CD4-positive, alpha-beta T cell treated with Interleukin-17A for 4 hours (primary cell): ENCODE measurements around the gene TPSB2.

Experiments used
- DNase-seq: peaks from one replicate; pipeline ENCODE4 v3.0.0-alpha.2; 2020; ENCODE audit warnings: mixed read lengths

The TPSB2 gene

GRCh38 chr16:1218930-1219611, 10.9 kb downstream of the TPSB2 start:
- DNase-seq: no peak

- no peak for DNase-seq
Observed at GRCh38 chr16:1218061-1218929, 11.7 kb downstream of the TPSB2 start.

GRCh38 chr16:1217526-1217925, 12.5 kb downstream of the TPSB2 start:
- no peak for DNase-seq

- DNase-seq: no peak
Observed at GRCh38 chr16:1216681-1217400, 13.1 kb downstream of the TPSB2 start.

- no peak for DNase-seq
Observed at GRCh38 chr16:1216296-1216619, 13.7 kb downstream of the TPSB2 start.

GRCh38 chr16:1215574-1216295, 14.2 kb downstream of the TPSB2 start:
- no peak for DNase-seq

- DNase-seq: no peak
Observed at GRCh38 chr16:1214719-1215118, 15.3 kb downstream of the TPSB2 start.

GRCh38 chr16:1213796-1214372, 16.1 kb downstream of the TPSB2 start:
- no peak for DNase-seq

GRCh38 chr16:1213231-1213630, 16.8 kb downstream of the TPSB2 start:
- no peak for DNase-seq

- DNase-seq: no peak
Observed at GRCh38 chr16:1212616-1213194, 17.3 kb downstream of the TPSB2 start.

GRCh38 chr16:1211451-1212268, 18.3 kb downstream of the TPSB2 start:
- no peak for DNase-seq

GRCh38 chr16:1210461-1210860, 19.5 kb downstream of the TPSB2 start:
- no peak for DNase-seq

- no peak for DNase-seq
Observed at GRCh38 chr16:1209081-1209480, 20.9 kb downstream of the TPSB2 start.

- peak; percentile 34 for DNase-seq
Observed at GRCh38 chr16:1208239-1208830, 21.6 kb downstream of the TPSB2 start.

GRCh38 chr16:1206786-1207185, 23.2 kb downstream of the TPSB2 start:
- DNase-seq: peak; percentile 51

GRCh38 chr16:1206326-1206725, 23.7 kb downstream of the TPSB2 start:
- DNase-seq: no peak

- DNase-seq: no peak
Observed at GRCh38 chr16:1204933-1205332, 25.1 kb downstream of the TPSB2 start.

- DNase-seq: no peak
Observed at GRCh38 chr16:1202274-1202673, 27.7 kb downstream of the TPSB2 start.

- no peak for DNase-seq
Observed at GRCh38 chr16:1201444-1201843, 28.5 kb downstream of the TPSB2 start.

- no peak for DNase-seq
Observed at GRCh38 chr16:1200014-1200627, 29.9 kb downstream of the TPSB2 start.
